Left hindlimb (tissue), 1 donor: Measurements from ENCODE around the gene VSIG10L2.
"Not testable (repeated sequence)": the region's sequence is repeated elsewhere in the genome, so short reads cannot be mapped to it uniquely, and the experiment has no call there.

Source experiments
- DNase-seq: peaks from one replicate; pipeline ENCODE4 v3.0.0-alpha.2; 2018

VSIG10L2 gene

GRCh38 chr11:125971618-125972017, 25.8 kb downstream of the VSIG10L2 start:
- no peak for DNase-seq

- no peak for DNase-seq
Measured at GRCh38 chr11:125974284-125974683, 28.4 kb downstream of the VSIG10L2 start.

GRCh38 chr11:125975634-125976033, 29.8 kb downstream of the VSIG10L2 start:
- DNase-seq, result no peak

- DNase-seq, result no peak
Measured at GRCh38 chr11:125976156-125976555, 30.3 kb downstream of the VSIG10L2 start.

GRCh38 chr11:125977333-125977732, 31.5 kb downstream of the VSIG10L2 start:
- DNase-seq, result no peak

GRCh38 chr11:125978181-125978716, 32.4 kb downstream of the VSIG10L2 start:
- DNase-seq, result no peak

GRCh38 chr11:125978778-125979407, 33.0 kb downstream of the VSIG10L2 start:
- no peak for DNase-seq

- no peak for DNase-seq
Measured at GRCh38 chr11:125979511-125979910, 33.7 kb downstream of the VSIG10L2 start.

- no peak for DNase-seq
Measured at GRCh38 chr11:125980436-125980835, 34.6 kb downstream of the VSIG10L2 start.

GRCh38 chr11:125982348-125982730, 36.5 kb downstream of the VSIG10L2 start:
- no peak for DNase-seq

GRCh38 chr11:125985956-125986355, 40.1 kb downstream of the VSIG10L2 start:
- DNase-seq, result not testable (repeated sequence)

GRCh38 chr11:125987066-125987641, 41.3 kb downstream of the VSIG10L2 start:
- no peak for DNase-seq

- DNase-seq, result no peak
Measured at GRCh38 chr11:125990244-125990643, 44.4 kb downstream of the VSIG10L2 start.

GRCh38 chr11:125992893-125993292, 47.0 kb downstream of the VSIG10L2 start:
- no peak for DNase-seq

GRCh38 chr11:125994509-125994908, 48.7 kb downstream of the VSIG10L2 start:
- DNase-seq, result no peak

GRCh38 chr11:125995313-125995712, 49.5 kb downstream of the VSIG10L2 start:
- no peak for DNase-seq

GRCh38 chr11:125998267-125998666, 52.4 kb downstream of the VSIG10L2 start:
- DNase-seq, result no peak

- no peak for DNase-seq
Measured at GRCh38 chr11:125999234-125999880, 53.5 kb downstream of the VSIG10L2 start.

GRCh38 chr11:126002181-126002580, 56.3 kb downstream of the VSIG10L2 start:
- no peak for DNase-seq
